K562 (cell line): ENCODE data around the gene FGFRL1. TPM values are rescaled to one million over a fixed set of nuclear protein-coding genes. Genes with fewer than 3 reads are reported as not detected.
A peak's percentile ranks its signal among the peaks of the same experiment; 100 is the strongest.

ENCODE experiments used
- CREB1 ChIP-seq, 2 experiments: sonication (generic) in 1 of 2; formaldehyde crosslinking in 1 of 2; IDR thresholded peaks; 2 replicates each; pipeline versions ENCODE4 v1.6.1 to v1.8.0; 2012 to 2022; ENCODE audit warnings: inconsistent platforms in 1 of 2, mild to moderate bottlenecking in 1 of 2, missing genetic modification reagents in 1 of 2, moderate library complexity in 1 of 2
- EGR1 ChIP-seq: fragments of 450-650 bp; conservative IDR thresholded peaks from 2 replicates; pipeline ENCODE4 v1.6.1; 2017; ENCODE audit warnings: mild to moderate bottlenecking
- FOXO4 ChIP-seq: fragments of 450-650 bp; formaldehyde crosslinking; IDR thresholded peaks from 2 replicates; pipeline ENCODE4 v1.4.0; 2020; ENCODE audit warnings: mild to moderate bottlenecking, moderate library complexity
- KAT7 ChIP-seq: sonication (generic); formaldehyde crosslinking; IDR thresholded peaks from 2 replicates; pipeline ENCODE4 v1.8.0; 2022; ENCODE audit warnings: missing genetic modification reagents, mild to moderate bottlenecking, borderline replicate concordance
- NR2C2 ChIP-seq, 2 experiments: fragments of 200-800 bp in 1 of 2; sonication (Bioruptor generic) in 1 of 2; sonication (generic) in 1 of 2; formaldehyde crosslinking in 1 of 2; IDR thresholded peaks; 2 replicates each; pipeline versions ENCODE4 v1.6.1 to v1.8.0; 2016 to 2022; ENCODE audit warnings: mild to moderate bottlenecking in 1 of 2, missing compliant biosample characterization in 1 of 2, missing genetic modification characterization in 1 of 2, missing genetic modification reagents in 1 of 2
- PCBP1 ChIP-seq: fragments of 200-400 bp; formaldehyde crosslinking; IDR thresholded peaks from 2 replicates; pipeline ENCODE4 v1.6.1; 2018; ENCODE audit warnings: mild to moderate bottlenecking, low read depth, low read length; ENCODE audit not compliant: poor library complexity, severe bottlenecking
- RB1 ChIP-seq: fragments of 450-650 bp; IDR thresholded peaks from 2 replicates; pipeline ENCODE4 v1.6.1; 2017; ENCODE audit warnings: low read depth, mild to moderate bottlenecking
- SIN3A ChIP-seq, 2 experiments: fragments of 150-350 bp in 1 of 2; IDR thresholded peaks; 2 replicates each; pipeline ENCODE4 v1.6.1; 2011 to 2016; ENCODE audit warnings: borderline replicate concordance in 2 of 2, low read depth in 2 of 2, low read length in 2 of 2, mild to moderate bottlenecking in 2 of 2, moderate library complexity in 2 of 2; ENCODE audit not compliant: control insufficient read depth in 1 of 2
- SMAD4 ChIP-seq: fragments of 250-450 bp; sonication (Bioruptor Pico); conservative IDR thresholded peaks from 2 replicates; pipeline ENCODE4 v1.8.0; 2021; ENCODE audit warnings: inconsistent platforms, mild to moderate bottlenecking, moderate library complexity
- SP1 ChIP-seq: sonication (generic); formaldehyde crosslinking; IDR thresholded peaks from 2 replicates; pipeline ENCODE4 v1.8.1; 2022; ENCODE audit warnings: mild to moderate bottlenecking, missing genetic modification reagents
- STAT5A ChIP-seq: IDR thresholded peaks from 2 replicates; pipeline ENCODE4 v1.6.1; 2012; ENCODE audit warnings: low read length, inconsistent platforms, borderline replicate concordance
- TAF1 ChIP-seq: IDR thresholded peaks from 2 replicates; pipeline ENCODE4 v1.6.1; 2011; ENCODE audit warnings: mild to moderate bottlenecking, low read length, moderate library complexity; ENCODE audit not compliant: insufficient read depth, control insufficient read depth, severe bottlenecking; ENCODE audit errors: extremely low read depth
- TFAP4 ChIP-seq: sonication (generic); formaldehyde crosslinking; IDR thresholded peaks from 2 replicates; pipeline ENCODE4 v1.8.0; 2022; ENCODE audit warnings: missing genetic modification reagents, mild to moderate bottlenecking, moderate library complexity, borderline replicate concordance
- ZBTB9 ChIP-seq: fragments of 450-650 bp; formaldehyde crosslinking; IDR thresholded peaks from 2 replicates; pipeline ENCODE4 v1.4.0; 2020; ENCODE audit warnings: mild to moderate bottlenecking, moderate library complexity
- ZFP1 ChIP-seq: fragments of 450-650 bp; formaldehyde crosslinking; IDR thresholded peaks from 2 replicates; pipeline ENCODE4 v1.4.0; 2020; ENCODE audit warnings: mild to moderate bottlenecking, mixed read lengths
- ZFP91 ChIP-seq: sonication (generic); formaldehyde crosslinking; IDR thresholded peaks from 2 replicates; pipeline ENCODE4 v1.8.0; 2022; ENCODE audit warnings: mild to moderate bottlenecking, missing genetic modification reagents
- polyA plus RNA-seq, 8 experiments: library from polyadenylated mRNA; depleted of rRNA in 4 of 8; stranded (reverse) in 5 of 8; unstranded in 3 of 8; fragments of >200 nt; fragmentation: Nextera tagmentation in 2 of 8; fragmentation: Illumina TruSeq in 1 of 8; extraction: Ambion mirVana in 2 of 8; extraction: Trizol in 1 of 8; gene quantifications; 2 replicates each; pipeline versions ENCODE4 v1.2.1 to v1.2.3, GENCODE V29; 2011 to 2014; ENCODE audit warnings: inconsistent platforms in 1 of 8, missing spikeins in 1 of 8
- total RNA-seq, 7 experiments: library from RNA; depleted of rRNA in 6 of 7; stranded (reverse); fragments of >200 nt in 6 of 7; fragmentation: Illumina TruSeq in 2 of 7; extraction: Trizol in 2 of 7; gene quantifications; 2 replicates each; pipeline versions ENCODE4 v1.2.1 to v1.2.3, GENCODE V29; 2011 to 2021; ENCODE audit warnings: low replicate concordance in 1 of 7
- TF ChIP-seq, protein P1 (sequence below): fragments of 250-450 bp; sonication (Bioruptor Pico); IDR thresholded peaks from 2 replicates; pipeline ENCODE4 v1.5.1; 2021; ENCODE audit warnings: mild to moderate bottlenecking

Gene FGFRL1
- total and polyA plus RNA-seq, 9 of the 15 experiments (the other 6 are each of a cell fraction or from before 2014, with no cell fraction given) = 0.34 to 49.9 (median 14.6) TPM

- TF ChIP-seq FOXO4 (CRISPR knock-in tag) (peak; percentile 49; the same call in 1 of the 2 replicates), RB1 (peak; percentile 77; the same call in 1 of the 2 replicates), STAT5A (no peak), ZBTB9 (CRISPR knock-in tag) (0 out of 2 replicates have a peak, but pooled peaks have one; percentile 55), PCBP1 (peak; percentile 52), ZFP91 (CRISPR knock-in tag) (no peak), NR2C2 (CRISPR knock-in tag; IDR thresholded peaks at IDR 0.05) (no peak), NR2C2 (tag; IDR thresholded peaks at IDR 0.05) (peak; percentile 26; the same call in 1 of the 2 replicates), CREB1 (IDR thresholded peaks at IDR 0.05) (no peak), CREB1 (CRISPR knock-in tag; IDR thresholded peaks at IDR 0.05) (0 out of 2 replicates have a peak, but pooled peaks have one; percentile 12), SIN3A (IDR thresholded peaks at IDR 0.05; ENCODE audit: borderline replicate concordance in 2 of 2, control insufficient read depth in 1 of 2, low read depth in 2 of 2, low read length in 2 of 2) (no peak), ZFP1 (CRISPR knock-in tag) (no peak), EGR1 (0 out of 2 replicates have a peak, but pooled peaks have one; percentile 5), TFAP4 (CRISPR knock-in tag) (peak; percentile 42; the same call in 1 of the 2 replicates), SMAD4 (peak; percentile 33; the same call in 1 of the 2 replicates), SP1 (CRISPR knock-in tag) (peak; percentile 51; the same call in 1 of the 2 replicates), KAT7 (CRISPR knock-in tag) (peak; percentile 70; the same call in 1 of the 2 replicates), TAF1 (peak; percentile 43)
- TF ChIP-seq, protein P1, sequence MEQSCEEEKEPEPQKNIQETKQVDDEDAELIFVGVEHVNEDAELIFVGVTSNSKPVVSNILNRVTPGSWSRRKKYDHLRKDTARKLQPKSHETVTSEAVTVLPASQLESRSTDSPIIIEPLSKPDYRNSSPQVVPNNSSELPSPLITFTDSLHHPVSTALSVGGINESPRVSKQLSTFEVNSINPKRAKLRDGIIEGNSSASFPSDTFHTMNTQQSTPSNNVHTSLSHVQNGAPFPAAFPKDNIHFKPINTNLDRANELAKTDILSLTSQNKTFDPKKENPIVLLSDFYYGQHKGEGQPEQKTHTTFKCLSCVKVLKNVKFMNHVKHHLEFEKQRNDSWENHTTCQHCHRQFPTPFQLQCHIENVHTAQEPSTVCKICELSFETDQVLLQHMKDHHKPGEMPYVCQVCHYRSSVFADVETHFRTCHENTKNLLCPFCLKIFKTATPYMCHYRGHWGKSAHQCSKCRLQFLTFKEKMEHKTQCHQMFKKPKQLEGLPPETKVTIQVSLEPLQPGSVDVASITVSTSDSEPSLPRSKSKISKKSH (CRISPR knock-in tag) = no peak
Measured at GRCh38 chr4:997375-998071, 13.9 kb upstream of the FGFRL1 start (continued).
